ENCODE measurements around the gene DIP2B. TPM values are rescaled to one million over a fixed set of nuclear protein-coding genes. Genes with fewer than 3 reads are reported as not detected.
A peak's percentile ranks its signal among the peaks of the same experiment; 100 is the strongest.

DIP2B gene
- total RNA-seq, 1 donor from 2014 or later = 45.1 TPM

DNA sequence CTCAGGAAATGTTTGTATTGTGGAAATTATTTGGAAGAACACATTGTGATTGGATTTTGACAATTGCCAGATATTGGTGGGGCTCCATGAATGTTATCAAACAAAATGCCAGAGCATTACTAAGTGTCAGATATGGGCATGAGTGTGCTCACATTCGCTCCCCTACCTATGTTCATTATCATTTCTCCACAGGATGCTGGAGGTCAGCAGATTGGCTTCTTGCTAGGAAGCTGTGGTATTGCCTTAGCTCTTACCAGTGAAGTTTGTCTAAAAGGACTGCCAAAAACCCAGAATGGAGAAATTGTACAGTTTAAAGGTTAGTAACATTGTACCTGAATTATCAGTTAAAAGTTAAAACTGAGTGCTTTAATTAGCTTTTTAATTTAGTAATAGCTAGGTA is 180.9 kb downstream of the DIP2B start:
- H3K4me3 Mint-ChIP-seq (ENCODE audit: unreplicated experiment) = no peak overlapping the region
- no peaks in the 10 kb centered on the region for H3K4me1 Mint-ChIP-seq (ENCODE audit: unreplicated experiment)
- peaks cover 36% of the 10 kb centered on the region for H3K36me3 Mint-ChIP-seq (ENCODE audit: low read depth, unreplicated experiment)
- H3K27ac Mint-ChIP-seq (ENCODE audit: unreplicated experiment) = no peak overlapping the region
- TF ChIP-seq, protein P1, sequence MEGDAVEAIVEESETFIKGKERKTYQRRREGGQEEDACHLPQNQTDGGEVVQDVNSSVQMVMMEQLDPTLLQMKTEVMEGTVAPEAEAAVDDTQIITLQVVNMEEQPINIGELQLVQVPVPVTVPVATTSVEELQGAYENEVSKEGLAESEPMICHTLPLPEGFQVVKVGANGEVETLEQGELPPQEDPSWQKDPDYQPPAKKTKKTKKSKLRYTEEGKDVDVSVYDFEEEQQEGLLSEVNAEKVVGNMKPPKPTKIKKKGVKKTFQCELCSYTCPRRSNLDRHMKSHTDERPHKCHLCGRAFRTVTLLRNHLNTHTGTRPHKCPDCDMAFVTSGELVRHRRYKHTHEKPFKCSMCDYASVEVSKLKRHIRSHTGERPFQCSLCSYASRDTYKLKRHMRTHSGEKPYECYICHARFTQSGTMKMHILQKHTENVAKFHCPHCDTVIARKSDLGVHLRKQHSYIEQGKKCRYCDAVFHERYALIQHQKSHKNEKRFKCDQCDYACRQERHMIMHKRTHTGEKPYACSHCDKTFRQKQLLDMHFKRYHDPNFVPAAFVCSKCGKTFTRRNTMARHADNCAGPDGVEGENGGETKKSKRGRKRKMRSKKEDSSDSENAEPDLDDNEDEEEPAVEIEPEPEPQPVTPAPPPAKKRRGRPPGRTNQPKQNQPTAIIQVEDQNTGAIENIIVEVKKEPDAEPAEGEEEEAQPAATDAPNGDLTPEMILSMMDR (IDR thresholded peaks at IDR 0.05; ENCODE audit: unreplicated experiment) = no peak
- H3K9me3 Mint-ChIP-seq (ENCODE audit: unreplicated experiment) = no peaks in the 10 kb centered on the region
- H3K27me3 Mint-ChIP-seq (ENCODE audit: unreplicated experiment) = no peaks in the 10 kb centered on the region
- no peak for DNase-seq (ENCODE audit: low spot score)

- peaks cover 36% of the 10 kb centered on the region for H3K36me3 Mint-ChIP-seq (ENCODE audit: low read depth, unreplicated experiment)
- no peaks in the 10 kb centered on the region for H3K4me1 Mint-ChIP-seq (ENCODE audit: unreplicated experiment)
- H3K27ac Mint-ChIP-seq (ENCODE audit: unreplicated experiment) = no peak overlapping the region
- DNase-seq (ENCODE audit: low spot score) = no peak
- H3K4me3 Mint-ChIP-seq (ENCODE audit: unreplicated experiment) = no peak overlapping the region
- TF ChIP-seq, protein P1 (IDR thresholded peaks at IDR 0.05; ENCODE audit: unreplicated experiment) = no peak
- H3K27me3 Mint-ChIP-seq (ENCODE audit: unreplicated experiment) = no peaks in the 10 kb centered on the region
- no peaks in the 10 kb centered on the region for H3K9me3 Mint-ChIP-seq (ENCODE audit: unreplicated experiment)
Observed at GRCh38 chr12:50686406-50686805, 181.6 kb downstream of the DIP2B start.

- no peaks in the 10 kb centered on the region for H3K4me1 Mint-ChIP-seq (ENCODE audit: unreplicated experiment)
- H3K9me3 Mint-ChIP-seq (ENCODE audit: unreplicated experiment) = no peaks in the 10 kb centered on the region
- TF ChIP-seq, protein P1 (IDR thresholded peaks at IDR 0.05; ENCODE audit: unreplicated experiment) = no peak
- no peak for DNase-seq (ENCODE audit: low spot score)
- peaks cover 35% of the 10 kb centered on the region for H3K36me3 Mint-ChIP-seq (ENCODE audit: low read depth, unreplicated experiment)
- H3K27me3 Mint-ChIP-seq (ENCODE audit: unreplicated experiment) = no peaks in the 10 kb centered on the region
- H3K27ac Mint-ChIP-seq (ENCODE audit: unreplicated experiment) = no peak overlapping the region
- H3K4me3 Mint-ChIP-seq (ENCODE audit: unreplicated experiment) = peak overlapping the region; percentile 35
Observed at GRCh38 chr12:50686976-50687375, 182.2 kb downstream of the DIP2B start.

GRCh38 chr12:50689437-50689836 is 184.7 kb downstream of the DIP2B start:
- no peak overlapping the region for H3K4me3 Mint-ChIP-seq (ENCODE audit: unreplicated experiment)
- no peaks in the 10 kb centered on the region for H3K27me3 Mint-ChIP-seq (ENCODE audit: unreplicated experiment)
- TF ChIP-seq, protein P1 (IDR thresholded peaks at IDR 0.05; ENCODE audit: unreplicated experiment) = no peak
- no peak overlapping the region for H3K27ac Mint-ChIP-seq (ENCODE audit: unreplicated experiment)
- H3K9me3 Mint-ChIP-seq (ENCODE audit: unreplicated experiment) = no peaks in the 10 kb centered on the region
- DNase-seq (ENCODE audit: low spot score) = no peak
- H3K36me3 Mint-ChIP-seq (ENCODE audit: low read depth, unreplicated experiment) = peaks cover 38% of the 10 kb centered on the region
- no peaks in the 10 kb centered on the region for H3K4me1 Mint-ChIP-seq (ENCODE audit: unreplicated experiment)

- Mint-ChIP-seq H3K4me3 (ENCODE audit: unreplicated experiment) (no peak overlapping the region), H3K27me3 (ENCODE audit: unreplicated experiment) (no peaks in the 10 kb centered on the region), H3K36me3 (ENCODE audit: low read depth, unreplicated experiment) (peaks cover 38% of the 10 kb centered on the region), H3K9me3 (ENCODE audit: unreplicated experiment) (no peaks in the 10 kb centered on the region), H3K27ac (ENCODE audit: unreplicated experiment) (no peak overlapping the region), H3K4me1 (ENCODE audit: unreplicated experiment) (no peaks in the 10 kb centered on the region)
- TF ChIP-seq, protein P1 (IDR thresholded peaks at IDR 0.05; ENCODE audit: unreplicated experiment) = no peak
- no peak for DNase-seq (ENCODE audit: low spot score)
Observed at GRCh38 chr12:50690925-50691324, 186.1 kb downstream of the DIP2B start.
